NCI-H2171 (cell line): ENCODE measurements around the gene EHHADH.

Experiments
- DNase-seq: peaks from one replicate; lab custom pipeline; 2025; lab: John Stamatoyannopoulos, UW

Gene EHHADH

GRCh38 chr3:185197068-185197467, 56.8 kb downstream of the EHHADH start:
- no peak for DNase-seq

DNA sequence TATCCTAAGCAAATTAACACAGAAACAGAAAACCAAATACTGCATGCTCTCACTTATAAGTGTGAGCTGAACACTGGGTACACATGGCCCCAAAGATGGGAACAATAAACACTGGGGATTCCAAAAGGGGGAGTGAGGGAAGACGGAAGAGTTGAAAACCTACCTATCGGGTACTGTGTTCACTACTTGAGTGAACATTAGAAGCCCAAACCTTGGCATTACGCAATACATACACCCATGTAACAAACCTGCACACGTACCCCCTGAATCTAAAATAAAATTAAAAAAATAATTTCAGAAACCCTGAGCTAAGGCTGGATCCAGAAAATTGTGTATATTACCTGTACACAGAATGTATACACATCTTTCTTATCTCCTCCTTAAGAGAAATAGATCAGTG, 58.2 kb downstream of the EHHADH start:
- no peak for DNase-seq

DNA sequence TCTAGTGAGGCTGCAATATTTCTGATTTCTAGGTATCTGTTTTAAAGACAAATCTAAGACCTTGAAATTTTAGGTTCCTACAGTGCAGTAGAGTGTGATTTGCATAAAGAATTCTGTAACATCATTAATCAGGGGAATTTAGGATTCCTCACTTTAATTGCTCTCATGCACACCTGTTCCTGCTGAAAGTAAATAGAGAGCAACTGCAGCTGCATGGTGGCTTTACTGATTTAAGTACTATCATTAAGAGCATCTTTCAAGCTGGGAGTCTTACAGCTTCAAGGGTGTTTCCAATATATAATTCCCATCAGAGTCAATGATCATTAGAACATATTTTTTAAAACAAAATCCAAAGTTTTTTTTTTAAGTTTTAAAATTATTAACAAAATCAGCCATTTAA, 65.0 kb downstream of the EHHADH start:
- no peak for DNase-seq

DNA sequence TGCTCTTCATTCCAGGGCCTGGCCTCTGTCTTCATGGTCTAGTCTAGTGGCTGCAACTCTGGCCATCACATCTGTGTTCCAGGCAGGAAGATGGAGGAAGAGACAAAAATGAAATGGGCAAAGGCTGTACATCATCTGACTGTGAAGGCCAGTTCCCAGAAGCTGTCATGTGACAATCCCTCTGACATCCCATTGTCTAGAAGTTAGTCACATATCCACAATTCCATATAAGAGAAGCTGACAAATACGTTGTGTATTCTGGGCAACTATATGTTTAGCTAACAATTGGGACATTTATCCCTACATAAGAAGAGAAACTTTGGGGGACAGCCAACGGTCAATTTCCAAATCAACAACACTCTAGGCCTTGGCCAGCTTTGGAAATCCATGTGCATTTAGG, 66.5 kb downstream of the EHHADH start:
- DNase-seq, result no peak

- peak; percentile 44 for DNase-seq
Measured at GRCh38 chr3:185176750-185177359, 77.0 kb downstream of the EHHADH start.

DNA sequence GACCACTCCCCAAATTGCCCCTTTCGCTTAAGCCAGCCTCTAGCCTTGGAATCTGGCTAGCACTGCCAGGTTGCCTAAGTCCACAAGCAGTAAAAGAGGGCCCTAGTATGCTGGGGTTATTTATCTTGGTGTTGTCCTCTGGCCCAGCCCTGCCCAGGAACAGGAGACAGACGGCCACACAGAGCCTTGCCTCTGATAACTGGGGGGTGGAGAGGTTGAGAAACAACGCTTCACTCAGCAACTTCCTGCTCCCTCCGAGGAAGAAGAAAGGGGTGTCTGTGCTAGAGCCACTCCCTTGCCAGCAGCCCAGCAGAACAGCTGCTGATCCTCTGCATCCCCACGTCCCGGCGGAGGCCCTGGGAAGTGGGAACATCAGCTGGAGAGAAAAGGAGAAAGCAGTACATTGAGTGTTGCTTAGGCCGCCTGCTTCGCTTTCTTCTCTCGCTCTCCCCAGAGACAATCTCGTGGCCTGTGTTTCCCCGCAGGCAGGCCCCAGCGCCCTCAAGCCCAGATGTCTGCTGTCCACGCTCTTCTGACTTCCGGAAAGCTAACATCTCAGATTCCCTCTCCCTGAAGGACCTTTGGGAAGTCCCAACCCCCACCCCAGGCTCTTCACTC, 78.4 kb downstream of the EHHADH start:
- DNase-seq, result peak; percentile 73

DNA sequence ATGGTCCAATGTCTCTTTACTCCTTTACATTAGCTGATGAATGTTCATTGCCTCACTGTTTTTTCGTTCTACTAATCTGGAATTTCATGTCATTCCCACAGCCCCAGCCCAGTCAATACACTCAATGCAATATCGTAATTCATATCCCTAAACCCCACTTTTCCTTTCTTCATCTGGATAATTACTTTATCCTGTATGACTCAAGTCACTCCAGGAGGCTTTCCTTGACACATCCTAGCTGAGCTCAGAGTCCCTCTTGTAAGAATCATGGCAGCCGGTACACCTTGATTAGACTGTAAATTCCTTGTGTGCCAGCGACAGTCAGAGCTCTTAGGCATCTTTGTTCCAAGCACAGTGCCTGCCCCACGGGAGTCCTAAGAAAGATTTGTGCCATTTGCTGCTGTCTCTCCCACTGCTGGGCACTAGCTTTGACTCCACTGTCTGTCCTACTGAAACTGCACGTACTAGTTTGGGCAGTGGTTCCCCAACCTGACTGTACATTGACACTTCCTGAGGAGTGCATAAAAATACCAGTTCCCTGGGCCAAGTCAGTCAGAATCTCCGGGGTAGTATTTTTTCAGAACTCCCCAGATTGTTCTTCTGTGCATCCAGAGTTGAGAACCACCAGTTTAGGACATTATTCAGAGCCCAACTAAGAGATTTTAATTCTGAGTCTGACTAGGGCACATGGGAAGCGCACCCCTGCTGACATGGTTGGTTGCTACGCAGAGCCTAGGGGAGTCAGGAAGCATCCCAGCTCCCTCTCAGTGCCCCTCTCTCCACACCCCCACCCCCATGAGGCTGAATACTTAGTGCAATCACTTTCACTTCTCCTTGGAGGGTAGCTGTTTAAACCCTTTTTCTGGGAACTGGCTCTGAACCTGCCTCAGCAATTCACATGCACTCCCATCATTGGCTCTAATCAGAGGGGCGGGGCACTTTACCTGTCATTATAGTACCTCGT, 81.5 kb downstream of the EHHADH start:
- DNase-seq, result no peak

DNA sequence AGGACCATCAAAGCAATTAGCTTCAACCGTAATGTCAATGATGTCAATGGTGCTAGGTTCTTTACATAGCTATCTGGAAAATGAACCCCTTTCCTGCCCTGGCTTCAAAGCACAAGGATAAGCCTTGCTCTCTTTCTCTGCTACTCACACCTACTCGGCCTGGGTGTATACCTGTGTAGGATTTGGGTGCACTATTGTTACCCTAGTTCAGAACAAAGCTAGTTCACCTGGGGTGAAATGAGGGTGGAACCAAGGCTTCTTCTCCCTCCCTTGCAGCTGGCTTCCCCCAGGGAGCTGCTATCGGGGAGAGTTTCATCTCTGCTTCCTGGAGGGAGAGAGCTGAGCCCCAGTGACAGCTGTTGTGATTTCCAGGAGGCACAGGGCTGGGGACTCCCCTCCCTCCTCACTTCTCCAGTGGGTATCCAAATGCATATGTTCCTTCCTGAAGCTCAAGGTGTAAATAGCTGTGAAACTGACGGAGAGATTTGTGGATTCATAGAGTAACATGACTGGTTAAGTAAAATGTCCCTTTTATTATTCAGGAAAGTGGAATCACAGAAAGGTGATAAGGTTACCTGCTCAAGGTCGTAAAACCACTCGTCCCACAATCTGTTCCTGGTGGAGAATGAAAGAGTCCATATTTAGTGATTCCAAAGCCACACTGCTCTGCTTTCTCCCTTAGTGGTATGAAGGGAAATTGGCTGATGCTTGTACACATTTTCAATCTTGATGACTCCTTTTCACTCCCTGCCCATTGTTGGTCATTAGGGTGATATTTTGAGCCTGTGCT, 89.2 kb downstream of the EHHADH start:
- DNase-seq, result peak; percentile 93

DNA sequence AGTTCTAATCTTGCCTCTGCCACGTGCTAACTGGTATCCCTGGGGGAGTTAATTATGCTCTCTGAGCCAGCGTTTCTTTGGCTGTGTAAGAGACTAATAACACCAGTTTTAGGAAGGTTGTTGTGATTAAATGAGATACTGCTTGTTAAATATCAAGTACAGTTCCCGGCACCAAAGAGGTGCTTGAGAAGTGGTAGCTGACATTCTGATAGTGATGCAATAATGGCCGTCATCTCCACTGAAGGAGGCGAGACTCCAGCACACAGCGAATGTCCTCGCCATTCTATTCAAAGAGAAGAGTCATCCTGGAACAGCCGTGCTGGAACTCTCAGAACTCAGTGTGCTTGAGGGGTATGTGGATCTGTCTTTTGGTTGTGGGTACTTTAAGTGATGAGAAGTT, 91.2 kb downstream of the EHHADH start:
- DNase-seq, result no peak

- DNase-seq, result no peak
Measured at GRCh38 chr3:185161761-185162160, 92.1 kb downstream of the EHHADH start.

- no peak for DNase-seq
Measured at GRCh38 chr3:185157347-185157746, 96.5 kb downstream of the EHHADH start.

GRCh38 chr3:185155678-185156077, 98.2 kb downstream of the EHHADH start:
- DNase-seq, result no peak

GRCh38 chr3:185153861-185154629, 99.8 kb downstream of the EHHADH start:
- DNase-seq, result no peak

GRCh38 chr3:185153171-185153771, 100.6 kb downstream of the EHHADH start:
- no peak for DNase-seq

DNA sequence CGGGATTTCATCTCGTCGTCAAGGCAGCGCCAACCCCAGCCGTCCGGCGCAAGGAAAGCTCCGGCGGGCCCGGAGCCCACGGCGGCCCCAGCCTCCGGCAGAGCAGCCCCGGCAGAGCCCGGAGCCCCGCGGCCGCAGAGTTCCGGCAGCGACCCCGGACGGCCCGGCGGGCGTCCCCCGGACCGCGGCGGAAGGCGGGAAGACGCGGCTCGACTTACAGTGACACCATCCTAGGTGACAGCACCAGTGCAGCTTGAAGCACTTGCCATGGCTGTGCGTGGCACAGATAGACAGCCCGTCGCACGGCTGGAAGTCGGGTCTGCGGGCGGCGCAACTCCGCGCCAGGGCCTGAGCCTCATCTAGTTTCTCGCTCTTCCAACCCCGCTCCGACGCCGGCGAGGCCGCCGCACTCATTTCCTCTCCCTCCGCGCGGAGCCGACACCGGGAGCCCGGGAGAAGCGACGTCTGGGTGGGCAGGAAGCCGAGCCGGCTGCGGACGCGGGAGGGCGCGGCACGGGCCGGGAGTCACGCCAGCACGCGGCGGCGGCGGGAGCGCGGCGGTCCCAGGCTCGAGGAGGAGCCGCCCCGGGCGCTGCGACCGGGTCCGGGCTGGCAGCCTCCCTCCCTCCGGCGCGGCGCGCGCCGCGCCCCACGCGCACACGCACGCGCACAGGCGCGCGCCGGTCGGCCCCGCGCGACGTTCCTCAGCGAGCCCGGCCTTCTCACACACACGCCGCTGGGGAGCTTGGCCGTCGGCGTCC, 101.3 kb downstream of the EHHADH start, which contains the start of gene C3orf70:
TSS of gene C3orf70 (minus strand) at position 651 of the 761 bp plus-strand sequence. CDS start at position 414, 237 bp downstream.
- DNase-seq, result peak; percentile 67

DNA sequence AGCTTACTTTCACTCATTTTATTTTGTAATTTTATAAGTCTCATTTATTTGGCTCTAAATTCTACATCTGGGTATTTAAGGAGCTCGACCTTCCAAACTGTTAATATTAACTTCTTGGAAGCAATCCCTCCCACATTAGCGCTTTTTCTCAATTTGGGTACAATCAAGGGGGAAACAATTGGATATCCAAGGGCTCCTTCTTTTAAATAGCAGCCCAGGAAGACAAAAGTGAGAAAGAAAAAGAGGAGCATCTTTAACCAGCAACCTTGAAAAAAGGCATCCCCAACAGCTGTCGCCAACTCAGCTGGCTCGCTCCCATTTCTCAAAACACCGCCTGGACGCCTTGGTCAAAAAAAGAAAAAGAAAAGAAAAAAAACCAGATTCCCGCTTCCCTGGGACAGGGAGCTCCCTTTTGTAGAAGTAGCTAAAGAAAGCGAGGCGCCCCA, 101.9 kb downstream of the EHHADH start:
- DNase-seq, result peak; percentile 76

GRCh38 chr3:185151101-185151963, 102.5 kb downstream of the EHHADH start:
- no peak for DNase-seq

- no peak for DNase-seq
Measured at GRCh38 chr3:185150561-185150960, 103.3 kb downstream of the EHHADH start.

GRCh38 chr3:185149591-185149990, 104.3 kb downstream of the EHHADH start:
- no peak for DNase-seq
